SK-N-MC (cell line): ENCODE results near the gene CYP20A1.

Source experiments
- EZH2 ChIP-seq: fragments of 200-600 bp; sonication (generic); IDR thresholded peaks from one replicate; pipeline ENCODE4 v1.6.1; 2017; ENCODE audit warnings: antibody characterized with exemption
- POLR2AphosphoS5 ChIP-seq: IDR thresholded peaks from 2 replicates; pipeline ENCODE4 v1.6.1; 2012; ENCODE audit warnings: mild to moderate bottlenecking, low read depth, low read length, borderline replicate concordance

GRCh38 chr2:203354966-203355365, 116.1 kb downstream of the CYP20A1 start:
- no peak for TF ChIP-seq EZH2
- TF ChIP-seq POLR2AphosphoS5: no peak
